GM12865 (cell line): ENCODE data around the gene PLEKHG5.

Source experiments
- DNase-seq: peaks from one replicate; pipeline ENCODE4 v3.0.0; 2010; ENCODE audit warnings: low read depth
- H3K4me3 ChIP-seq: 2 replicates; pipeline ENCODE4 v1.5.1; 2011; ENCODE audit warnings: mild to moderate bottlenecking, low read depth, low read length, control low read depth
- TF ChIP-seq, protein P1 (sequence below): IDR thresholded peaks from 2 replicates; pipeline ENCODE4 v1.5.1; 2011; ENCODE audit warnings: low read length, control low read depth, low read depth, inconsistent platforms; ENCODE audit not compliant: insufficient read depth; ENCODE audit errors: missing control alignments

Gene PLEKHG5

DNA sequence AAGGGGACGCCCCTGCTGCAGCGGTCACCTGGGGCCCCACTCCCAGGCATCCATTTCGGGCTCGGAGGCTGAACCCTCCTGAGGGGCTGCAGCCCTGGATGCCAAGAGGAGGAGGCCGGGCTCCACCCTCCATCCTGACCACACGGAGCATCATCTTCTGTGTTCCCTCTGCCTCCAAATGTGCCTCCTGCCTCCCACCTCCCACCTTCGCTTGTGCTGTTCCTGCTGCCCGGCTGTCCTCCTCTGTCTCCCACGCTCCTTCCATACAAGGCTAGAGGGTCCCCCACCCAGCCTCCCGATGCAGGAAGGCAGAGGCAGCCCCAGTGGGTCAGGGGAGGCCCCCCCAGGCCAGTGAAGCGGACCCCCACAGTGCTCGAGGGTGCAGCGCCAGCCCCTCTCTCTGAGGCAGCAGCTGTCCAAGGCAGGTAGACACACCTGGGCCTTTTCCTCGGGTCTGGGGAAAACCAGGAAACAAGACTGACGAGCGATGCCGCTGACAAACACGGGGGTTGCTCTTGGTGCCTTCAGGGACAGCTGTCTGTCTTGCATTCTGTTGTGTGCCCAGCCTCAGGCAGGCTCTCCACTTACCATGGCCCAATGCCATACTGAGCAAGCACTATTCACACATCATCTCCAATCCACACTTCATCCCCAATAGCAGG, 16.8 kb upstream of the PLEKHG5 start:
- TF ChIP-seq, protein P1, sequence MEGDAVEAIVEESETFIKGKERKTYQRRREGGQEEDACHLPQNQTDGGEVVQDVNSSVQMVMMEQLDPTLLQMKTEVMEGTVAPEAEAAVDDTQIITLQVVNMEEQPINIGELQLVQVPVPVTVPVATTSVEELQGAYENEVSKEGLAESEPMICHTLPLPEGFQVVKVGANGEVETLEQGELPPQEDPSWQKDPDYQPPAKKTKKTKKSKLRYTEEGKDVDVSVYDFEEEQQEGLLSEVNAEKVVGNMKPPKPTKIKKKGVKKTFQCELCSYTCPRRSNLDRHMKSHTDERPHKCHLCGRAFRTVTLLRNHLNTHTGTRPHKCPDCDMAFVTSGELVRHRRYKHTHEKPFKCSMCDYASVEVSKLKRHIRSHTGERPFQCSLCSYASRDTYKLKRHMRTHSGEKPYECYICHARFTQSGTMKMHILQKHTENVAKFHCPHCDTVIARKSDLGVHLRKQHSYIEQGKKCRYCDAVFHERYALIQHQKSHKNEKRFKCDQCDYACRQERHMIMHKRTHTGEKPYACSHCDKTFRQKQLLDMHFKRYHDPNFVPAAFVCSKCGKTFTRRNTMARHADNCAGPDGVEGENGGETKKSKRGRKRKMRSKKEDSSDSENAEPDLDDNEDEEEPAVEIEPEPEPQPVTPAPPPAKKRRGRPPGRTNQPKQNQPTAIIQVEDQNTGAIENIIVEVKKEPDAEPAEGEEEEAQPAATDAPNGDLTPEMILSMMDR, result no peak
- no peak overlapping the region for H3K4me3 ChIP-seq
- no peak for DNase-seq

DNA sequence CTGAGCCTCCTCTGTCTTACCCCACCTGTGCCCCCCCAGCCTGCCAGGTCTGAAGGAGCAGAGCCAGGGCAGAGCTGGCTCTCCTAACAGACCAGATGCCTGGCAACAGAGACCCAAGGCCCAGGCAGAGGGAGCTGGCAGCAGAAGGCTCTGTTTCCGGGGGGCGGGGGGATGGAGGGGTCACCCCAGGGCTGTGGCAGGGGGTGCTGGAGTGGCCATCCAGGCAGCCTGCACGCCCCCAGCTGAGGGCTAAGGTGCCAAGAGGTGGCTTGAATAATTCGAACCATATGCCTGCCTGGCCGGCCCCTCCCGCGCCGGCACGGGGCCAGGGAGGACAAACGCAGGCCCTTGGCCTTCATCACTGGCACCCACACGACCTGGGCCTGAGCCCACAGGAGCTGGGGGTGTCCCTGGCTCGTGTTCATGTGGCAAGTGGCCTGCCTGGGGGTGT, 16.0 kb upstream of the PLEKHG5 start:
- TF ChIP-seq, protein P1, result no peak
- H3K4me3 ChIP-seq, result no peak overlapping the region
- DNase-seq, result no peak

DNA sequence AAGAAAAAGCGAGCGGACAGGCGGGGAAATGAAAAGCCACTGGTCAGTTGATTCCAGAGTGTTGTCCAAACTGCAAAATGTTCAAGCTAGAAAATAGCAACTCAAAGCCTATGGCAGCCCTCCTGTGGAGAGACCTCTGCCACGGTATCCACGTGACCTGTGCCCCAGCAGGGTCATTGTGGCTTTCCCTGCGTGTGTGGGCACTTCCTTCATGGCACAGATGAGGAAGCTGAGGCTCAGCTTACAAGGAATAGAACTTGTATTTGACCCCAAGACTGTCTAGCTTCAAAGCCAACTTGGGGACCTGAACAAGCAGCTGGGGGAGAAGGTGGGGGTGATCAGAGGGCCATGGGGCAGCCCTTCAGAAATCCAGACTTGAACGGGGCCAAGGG, 15.6 kb upstream of the PLEKHG5 start:
- no peak overlapping the region for H3K4me3 ChIP-seq
- no peak for DNase-seq
- TF ChIP-seq, protein P1, result no peak

DNA sequence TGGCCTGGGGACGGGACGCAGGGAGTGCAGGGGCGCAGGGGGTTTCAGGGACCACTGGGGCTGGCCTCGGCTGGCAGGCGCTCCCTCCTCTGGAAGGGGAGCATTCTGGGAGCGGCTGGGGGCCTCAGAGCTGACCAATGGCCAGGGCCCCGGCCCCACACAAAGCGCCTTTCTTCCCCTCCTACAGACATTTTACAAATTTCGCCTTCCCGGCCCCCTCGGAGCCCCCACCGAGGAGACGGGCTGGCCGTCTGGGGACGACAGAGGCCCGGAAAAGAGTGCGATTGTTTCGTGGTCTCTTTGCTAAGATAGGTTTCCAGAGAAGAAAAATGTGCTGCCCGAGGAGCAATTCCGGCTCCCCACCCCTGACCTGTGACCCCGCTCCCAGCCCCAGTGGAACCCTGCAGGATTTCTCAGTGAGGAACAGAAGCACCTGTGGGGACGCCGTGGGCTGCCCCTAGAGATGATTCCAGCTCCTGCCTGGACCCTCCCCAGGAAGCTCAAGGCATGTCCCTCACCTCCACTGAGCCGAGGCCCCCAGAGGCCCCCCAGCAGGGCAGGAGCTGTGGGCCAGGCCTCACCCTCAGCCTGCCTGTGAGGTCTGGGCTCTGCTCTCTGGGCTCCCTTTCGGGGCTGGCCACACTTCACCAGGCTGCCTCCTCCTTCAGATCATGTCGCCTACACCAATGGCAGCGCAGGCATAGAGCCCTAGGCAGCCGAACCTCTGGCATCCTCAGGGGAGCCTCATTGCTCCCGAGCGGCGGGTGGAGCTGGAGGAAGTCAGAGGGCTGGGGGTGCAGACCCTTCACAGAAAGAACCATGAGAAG, 15.0 kb upstream of the PLEKHG5 start:
- TF ChIP-seq, protein P1, result no peak
- no peak overlapping the region for H3K4me3 ChIP-seq
- no peak for DNase-seq

DNA sequence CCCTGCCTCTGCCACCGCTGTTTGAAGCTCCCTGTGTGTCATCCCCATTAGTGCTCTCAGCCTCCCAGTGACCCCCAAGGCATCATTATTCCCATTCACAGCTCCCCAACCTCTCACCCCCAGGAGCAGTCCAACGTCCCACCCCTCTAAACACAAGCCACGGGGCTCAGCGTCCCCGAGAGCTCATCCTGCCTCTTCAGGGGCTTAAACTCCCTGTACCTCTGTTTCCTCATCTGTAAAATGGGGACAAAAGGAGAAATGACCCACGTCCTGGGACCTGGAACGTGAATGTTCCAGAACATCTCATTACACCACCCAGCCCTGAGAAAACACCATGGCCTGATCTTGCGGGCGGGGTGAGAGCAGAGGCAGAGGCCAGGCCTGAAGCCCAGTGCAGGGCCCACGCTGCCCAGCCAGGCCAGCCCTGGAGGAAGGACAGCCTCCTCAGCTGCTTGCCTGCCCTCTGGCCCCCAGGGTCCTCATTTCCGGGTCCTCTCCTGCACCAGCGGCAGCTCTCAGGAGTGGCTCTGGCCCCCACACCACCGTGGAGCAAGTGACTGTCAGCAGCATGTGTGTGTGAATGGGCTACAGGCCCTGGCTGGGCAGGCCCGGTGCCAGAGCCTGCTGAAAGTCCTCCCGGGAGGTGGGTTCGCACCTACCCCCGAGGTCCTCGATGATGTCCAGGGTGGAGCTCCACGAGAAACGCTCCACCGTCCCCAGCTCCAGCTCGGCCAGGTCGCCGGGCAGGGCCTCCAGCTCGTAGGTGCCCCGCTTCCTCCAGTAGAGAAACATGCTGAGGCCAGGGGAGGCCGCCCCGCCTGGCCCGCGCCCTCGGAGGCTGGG, 14.1 kb upstream of the PLEKHG5 start:
- no peak for DNase-seq
- no peak overlapping the region for H3K4me3 ChIP-seq
- TF ChIP-seq, protein P1, result no peak

DNA sequence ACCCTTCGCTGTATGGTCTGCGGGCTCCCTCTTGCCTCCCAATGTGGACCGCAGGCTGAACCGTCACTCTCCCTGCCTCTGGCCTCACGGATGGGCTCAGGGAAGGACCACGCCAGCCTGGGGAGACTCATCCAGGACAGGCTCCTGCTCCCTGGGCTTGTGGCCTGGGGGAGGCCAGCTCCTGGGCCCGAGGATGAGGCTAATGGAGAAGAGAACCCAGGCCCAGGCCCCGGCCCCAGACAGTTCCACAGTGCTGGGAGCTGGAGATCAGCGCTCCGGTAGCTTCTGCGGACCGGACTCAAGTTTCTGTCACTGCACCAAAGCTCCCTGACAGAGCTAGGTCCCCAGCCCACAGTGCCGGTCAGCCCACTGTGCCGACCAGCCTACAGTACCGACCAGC, 13.4 kb upstream of the PLEKHG5 start:
- TF ChIP-seq, protein P1, result no peak
- no peak for DNase-seq
- H3K4me3 ChIP-seq, result no peak overlapping the region
